ENCODE data around the gene ARID1A.

GRCh38 chr1:26697431-26697977 is 1.7 kb downstream of the ARID1A start:
- TF ChIP-seq CTCF (IDR thresholded peaks at IDR 0.05; ENCODE audit: borderline replicate concordance, extremely low read depth, low read length, poor library complexity, severe bottlenecking) (no peak), EZH2 (IDR thresholded peaks at IDR 0.05; ENCODE audit: borderline replicate concordance, low read depth, low read length, severe bottlenecking) (no peak)
